Motor neuron (in vitro differentiated cells): Measurements from ENCODE around the gene RYR2. TPM values are rescaled to one million over a fixed set of nuclear protein-coding genes. Genes with fewer than 3 reads are reported as not detected.
"Not testable (repeated sequence)": the region's sequence is repeated elsewhere in the genome, so short reads cannot be mapped to it uniquely, and the experiment has no call there.

Source experiments
- ATAC-seq, 8 experiments: fragments of 200-7000 bp; cut with Tn5 transposase; replicated peaks in 6 of 8; 2 replicates each; pipeline ENCODE4 v1.8.0; 2021; ENCODE audit warnings: mild to moderate bottlenecking in 8 of 8, moderate library complexity in 8 of 8
- H3K27ac ChIP-seq, 2 donors: fragments of 250-450 bp; sonication (Bioruptor Pico); 2 replicates each; pipeline ENCODE4 v1.9.0; 2021; ENCODE audit warnings: antibody characterized with exemption in 2 of 2, mild to moderate bottlenecking in 2 of 2, moderate library complexity in 1 of 2
- H3K4me1 ChIP-seq, 2 donors: fragments of 250-450 bp; sonication (Bioruptor Pico); replicated peaks in 1 of 2; 2 replicates each; pipeline ENCODE4 v1.6.1; 2021; ENCODE audit warnings: antibody characterized with exemption in 2 of 2, mild to moderate bottlenecking in 2 of 2, moderate library complexity in 1 of 2
- H3K4me3 ChIP-seq, 5 donors: fragments of 250-450 bp; sonication (Bioruptor Pico); 2 replicates each; pipeline ENCODE4 v1.9.0; 2021; ENCODE audit warnings: antibody characterized with exemption in 5 of 5, mild to moderate bottlenecking in 5 of 5, moderate library complexity in 4 of 5
- whole genome bisulfite sequencing, 10 experiments: fragments of 450-650 bp; shearing (Covaris generic); methylation state at CpG; one replicate each; pipeline ENCODE4 v1.0.0; 2022; 5-methylcytosine and 5-hydroxymethylcytosine counted together
- in situ Hi-C, 9 experiments: fragments of 400-800 bp; cut with MboI; loops; one replicate each; pipeline ENCODE4 v1.15.0; 2021; ENCODE audit warnings: low sequenced_read_pairs in 9 of 9, low pct_unique_long_range_greater_than_20kb in 2 of 9; ENCODE audit not compliant: unreplicated experiment in 9 of 9
- total RNA-seq, 8 experiments: library from RNA; unstranded; fragments of 300-600 nt; gene quantifications; 2 replicates each; pipeline versions ENCODE4 v1.2.3 to v1.2.4, GENCODE V29; 2022

The RYR2 gene
- total RNA-seq, 8 experiments from 2014 or later: 0.32 to 6.8 (median 0.63) TPM

GRCh38 chr1:237574536-237574935 lies 532.6 kb downstream of the RYR2 start:
- WGBS, 10 experiments: 0 to 44% (median 20%) methylated on average over 1 to 2 of the region's 2 CpGs; no CpG with 5 or more reads in 3 of the 10 experiments
- no peaks in the 10 kb centered on the region for H3K4me1 ChIP-seq
- in situ Hi-C loops: loop anchor here in 3 of 9 experiments (25.0 kb wide), 2 partner anchors 962 to 1462 kb away; partner anchors contain the start of gene HEATR1 (in 2 of the 3)
- no peak for ATAC-seq
- no peak overlapping the region for H3K4me3 ChIP-seq
- H3K27ac ChIP-seq: no peak overlapping the region

- Histone ChIP-seq H3K4me1 (no peaks in the 10 kb centered on the region), H3K27ac (no peak overlapping the region), H3K4me3 (no peak overlapping the region)
- no peak for ATAC-seq
- WGBS, 10 experiments: 40 to 100% (median 87%) methylated on average over 1 to 3 of the region's 3 CpGs; no CpG with 5 or more reads in 4 of the 10 experiments
- in situ Hi-C loops: no loop called here
These were observed 536.6 kb downstream of the RYR2 start for GRCh38 chr1:237578540-237578939.

- H3K4me3 ChIP-seq: no peak overlapping the region
- H3K27ac ChIP-seq: no peak overlapping the region
- no peaks in the 10 kb centered on the region for H3K4me1 ChIP-seq
- ATAC-seq: no peak
- WGBS, 10 experiments: 0 to 100% (median 56%) methylated on average over 1 to 2 of the region's 2 CpGs; no CpG with 5 or more reads in 2 of the 10 experiments
- in situ Hi-C loops: no loop called here
These were observed 538.7 kb downstream of the RYR2 start for GRCh38 chr1:237580726-237581125.

GRCh38 chr1:237583270-237583669 lies 541.3 kb downstream of the RYR2 start:
- ATAC-seq: no peak
- Histone ChIP-seq H3K27ac (no peak overlapping the region), H3K4me1 (no peaks in the 10 kb centered on the region), H3K4me3 (no peak overlapping the region)
- in situ Hi-C loops: no loop called here

- in situ Hi-C loops: no loop called here
- no peak for ATAC-seq
- Histone ChIP-seq H3K27ac (no peak overlapping the region), H3K4me1 (no peaks in the 10 kb centered on the region), H3K4me3 (no peak overlapping the region)
These were observed 541.8 kb downstream of the RYR2 start for GRCh38 chr1:237583756-237584155.

- H3K27ac ChIP-seq: no peak overlapping the region
- WGBS, 10 experiments: 24 to 94% (median 80%) methylated on average over 1 to 13 of the region's 13 CpGs; no CpG with 5 or more reads in 1 of the 10 experiments
- ATAC-seq: no peak
- H3K4me1 ChIP-seq: no peaks in the 10 kb centered on the region
- H3K4me3 ChIP-seq: no peak overlapping the region
- in situ Hi-C loops: no loop called here
These were observed 548.4 kb downstream of the RYR2 start for GRCh38 chr1:237590386-237590785.

- 0 to 86% (median 59%) methylated on average over 1 to 2 of the region's 2 CpGs; no CpG with 5 or more reads in 2 of the 10 experiments for WGBS, 10 experiments
- no peak for ATAC-seq
- Histone ChIP-seq H3K4me1 (no peaks in the 10 kb centered on the region), H3K27ac (no peak overlapping the region), H3K4me3 (no peak overlapping the region)
- in situ Hi-C loops: no loop called here
These were observed 549.4 kb downstream of the RYR2 start for GRCh38 chr1:237591353-237591752.

- H3K4me1 ChIP-seq, in situ Hi-C loops, H3K27ac ChIP-seq, H3K4me3 ChIP-seq, ATAC-seq: not testable (repeated sequence)
- 20 to 100% (median 81%) methylated on average over 1 to 14 of the region's 15 CpGs for WGBS, 10 experiments
These were observed 561.1 kb downstream of the RYR2 start for GRCh38 chr1:237603036-237603568.

- Histone ChIP-seq H3K4me1 (no peaks in the 10 kb centered on the region), H3K27ac (no peak overlapping the region), H3K4me3 (no peak overlapping the region)
- no peak for ATAC-seq
- in situ Hi-C loops: no loop called here
- WGBS, 10 experiments: 0 to 100% (median 49%) methylated on average over 1 to 3 of the region's 3 CpGs; no CpG with 5 or more reads in 2 of the 10 experiments
These were observed 566.4 kb downstream of the RYR2 start for GRCh38 chr1:237608433-237608832.

GRCh38 chr1:237610157-237610556 lies 568.2 kb downstream of the RYR2 start:
- WGBS, 10 experiments: 25 to 91% (median 73%) methylated on average over 2 to 5 of the region's 5 CpGs; no CpG with 5 or more reads in 1 of the 10 experiments
- Histone ChIP-seq H3K27ac (no peak overlapping the region), H3K4me1 (no peaks in the 10 kb centered on the region), H3K4me3 (no peak overlapping the region)
- ATAC-seq: no peak
- in situ Hi-C loops: no loop called here

GRCh38 chr1:237613984-237614383 lies 572.0 kb downstream of the RYR2 start:
- in situ Hi-C loops: no loop called here
- H3K4me3 ChIP-seq: no peak overlapping the region
- no peaks in the 10 kb centered on the region for H3K4me1 ChIP-seq
- no peak for ATAC-seq
- H3K27ac ChIP-seq: no peak overlapping the region
- 0 to 94% (median 69%) methylated on average over 1 to 9 of the region's 9 CpGs for WGBS, 10 experiments

- ATAC-seq: no peak
- WGBS, 10 experiments: 31 to 91% (median 77%) methylated on average over 4 to 5 of the region's 5 CpGs
- no peak overlapping the region for H3K4me3 ChIP-seq
- no peak overlapping the region for H3K27ac ChIP-seq
- H3K4me1 ChIP-seq: no peaks in the 10 kb centered on the region
- in situ Hi-C loops: no loop called here
These were observed 577.6 kb downstream of the RYR2 start for GRCh38 chr1:237619553-237619952.

- WGBS, 10 experiments: 0 to 89% (median 80%) methylated on average over 1 to 5 of the region's 5 CpGs; no CpG with 5 or more reads in 1 of the 10 experiments
- ATAC-seq: no peak
- Histone ChIP-seq H3K4me3 (no peak overlapping the region), H3K27ac (no peak overlapping the region), H3K4me1 (no peaks in the 10 kb centered on the region)
- in situ Hi-C loops: no loop called here
These were observed 592.9 kb downstream of the RYR2 start for GRCh38 chr1:237634922-237635321.

- no peak for ATAC-seq
- in situ Hi-C loops: no loop called here
- WGBS, 10 experiments: 0 to 100% (median 81%) methylated on average over 1 of the region's 1 CpG
These were observed 596.6 kb downstream of the RYR2 start for GRCh38 chr1:237638555-237638954.

More at GRCh38 chr1:237638555-237638954, 596.6 kb downstream of the RYR2 start:
- Histone ChIP-seq H3K4me3 (no peak overlapping the region), H3K4me1 (no peaks in the 10 kb centered on the region), H3K27ac (no peak overlapping the region)
